ENCODE measurements around the gene PRKAG2. TPM values are rescaled to one million over a fixed set of nuclear protein-coding genes. Genes with fewer than 3 reads are reported as not detected.

PRKAG2 gene
- total and polyA plus RNA-seq, 2 experiments from 2014 or later: 17.0 to 19.5 TPM

- no peaks in the 10 kb centered on the region for H4K20me1 ChIP-seq (ENCODE audit: insufficient read depth)
- in situ Hi-C loops (cut with MboI): no loop called here
- H3K9me3 ChIP-seq (ENCODE audit: low read depth): no peaks in the 10 kb centered on the region
- no peaks in the 10 kb centered on the region for H3K79me2 ChIP-seq (ENCODE audit: insufficient read depth)
- TF ChIP-seq EZH2phosphoT487 (IDR thresholded peaks at IDR 0.05; ENCODE audit: insufficient read depth, low read depth) (no peak), EZH2 (IDR thresholded peaks at IDR 0.05; ENCODE audit: insufficient read depth, poor library complexity, severe bottlenecking) (no peak)
- H3K27ac ChIP-seq: no peak overlapping the region
- H3K27me3 ChIP-seq (replicated peaks; ENCODE audit: insufficient read depth): peaks cover 41% of the 10 kb centered on the region
- no peak overlapping the region for H3K9ac ChIP-seq
- no peaks in the 10 kb centered on the region for H3K4me1 ChIP-seq (ENCODE audit: insufficient read depth)
- no peak overlapping the region for H2AFZ ChIP-seq
- H3F3A ChIP-seq (ENCODE audit: insufficient read depth): no peaks in the 10 kb centered on the region
- 79 to 81% methylated on average over 6 to 9 of the region's 9 CpGs for whole genome bisulfite sequencing, 2 experiments (ENCODE audit: low coverage in 1 of 2, low lambda C conversion rate in 2 of 2, missing lambda C conversion rate in 2 of 2)
- H3K9me2 ChIP-seq (ENCODE audit: insufficient read depth): no peaks in the 10 kb centered on the region
- no peaks in the 10 kb centered on the region for H3K36me3 ChIP-seq (ENCODE audit: low read depth)
- H3K4me3 ChIP-seq: no peak overlapping the region
- H3K4me2 ChIP-seq (ENCODE audit: unreplicated experiment): no peak overlapping the region
- no peak for DNase-seq
Measured at GRCh38 chr7:151893405-151893923, 16.5 kb upstream of the PRKAG2 start.

GRCh38 chr7:151891753-151892152, 14.8 kb upstream of the PRKAG2 start:
- H3K9me3 ChIP-seq (ENCODE audit: low read depth): no peaks in the 10 kb centered on the region
- no peak overlapping the region for H3K4me3 ChIP-seq
- H4K20me1 ChIP-seq (ENCODE audit: insufficient read depth): no peaks in the 10 kb centered on the region
- peaks cover 53% of the 10 kb centered on the region for H3K27me3 ChIP-seq (replicated peaks; ENCODE audit: insufficient read depth)
- H3K9ac ChIP-seq: no peak overlapping the region
- DNase-seq: no peak
- no peaks in the 10 kb centered on the region for H3K36me3 ChIP-seq (ENCODE audit: low read depth)
- H3K9me2 ChIP-seq (ENCODE audit: insufficient read depth): no peaks in the 10 kb centered on the region
- H3K27ac ChIP-seq: no peak overlapping the region
- 56 to 63% methylated on average over 9 of the region's 9 CpGs for WGBS, 2 experiments (ENCODE audit: low coverage in 1 of 2, low lambda C conversion rate in 2 of 2, missing lambda C conversion rate in 2 of 2)
- no peak overlapping the region for H3K4me2 ChIP-seq (ENCODE audit: unreplicated experiment)
- H3K79me2 ChIP-seq (ENCODE audit: insufficient read depth): no peaks in the 10 kb centered on the region
- no peaks in the 10 kb centered on the region for H3K4me1 ChIP-seq (ENCODE audit: insufficient read depth)
- TF ChIP-seq EZH2 (IDR thresholded peaks at IDR 0.05; ENCODE audit: insufficient read depth, poor library complexity, severe bottlenecking) (no peak), EZH2phosphoT487 (IDR thresholded peaks at IDR 0.05; ENCODE audit: insufficient read depth, low read depth) (no peak)
- H3F3A ChIP-seq (ENCODE audit: insufficient read depth): no peaks in the 10 kb centered on the region
- in situ Hi-C loops (cut with MboI): no loop called here
- no peak overlapping the region for H2AFZ ChIP-seq

GRCh38 chr7:151891182-151891581, 14.3 kb upstream of the PRKAG2 start:
- H3F3A ChIP-seq (ENCODE audit: insufficient read depth): no peaks in the 10 kb centered on the region
- in situ Hi-C loops (cut with MboI): no loop called here
- 63 to 71% methylated on average over 7 of the region's 7 CpGs for WGBS, 2 experiments (ENCODE audit: low coverage in 1 of 2, low lambda C conversion rate in 2 of 2, missing lambda C conversion rate in 2 of 2)
- H3K4me2 ChIP-seq (ENCODE audit: unreplicated experiment): no peak overlapping the region
- H3K9me2 ChIP-seq (ENCODE audit: insufficient read depth): no peaks in the 10 kb centered on the region
- H3K36me3 ChIP-seq (ENCODE audit: low read depth): no peaks in the 10 kb centered on the region
- H3K27ac ChIP-seq: no peak overlapping the region
- H3K27me3 ChIP-seq (replicated peaks; ENCODE audit: insufficient read depth): peaks cover 56% of the 10 kb centered on the region
- H3K4me3 ChIP-seq: no peak overlapping the region
- no peaks in the 10 kb centered on the region for H3K9me3 ChIP-seq (ENCODE audit: low read depth)
- TF ChIP-seq EZH2phosphoT487 (IDR thresholded peaks at IDR 0.05; ENCODE audit: insufficient read depth, low read depth): no peak
- TF ChIP-seq EZH2 (IDR thresholded peaks at IDR 0.05; ENCODE audit: insufficient read depth, poor library complexity, severe bottlenecking): no peak
- H3K4me1 ChIP-seq (ENCODE audit: insufficient read depth): no peaks in the 10 kb centered on the region
- DNase-seq: no peak
- no peaks in the 10 kb centered on the region for H4K20me1 ChIP-seq (ENCODE audit: insufficient read depth)
- H3K9ac ChIP-seq: no peak overlapping the region
- H3K79me2 ChIP-seq (ENCODE audit: insufficient read depth): no peaks in the 10 kb centered on the region
- no peak overlapping the region for H2AFZ ChIP-seq

- no peaks in the 10 kb centered on the region for H3F3A ChIP-seq (ENCODE audit: insufficient read depth)
- H3K27me3 ChIP-seq (replicated peaks; ENCODE audit: insufficient read depth): peaks cover 63% of the 10 kb centered on the region
- in situ Hi-C loops (cut with MboI): no loop called here
- H3K36me3 ChIP-seq (ENCODE audit: low read depth): no peaks in the 10 kb centered on the region
- no peak overlapping the region for H3K4me3 ChIP-seq
- 34 to 35% methylated on average over 12 of the region's 12 CpGs for WGBS, 2 experiments (ENCODE audit: low coverage in 1 of 2, low lambda C conversion rate in 2 of 2, missing lambda C conversion rate in 2 of 2)
- H3K27ac ChIP-seq: no peak overlapping the region
- no peaks in the 10 kb centered on the region for H3K9me3 ChIP-seq (ENCODE audit: low read depth)
- no peaks in the 10 kb centered on the region for H4K20me1 ChIP-seq (ENCODE audit: insufficient read depth)
- H3K79me2 ChIP-seq (ENCODE audit: insufficient read depth): no peaks in the 10 kb centered on the region
- no peaks in the 10 kb centered on the region for H3K9me2 ChIP-seq (ENCODE audit: insufficient read depth)
- TF ChIP-seq EZH2 (IDR thresholded peaks at IDR 0.05; ENCODE audit: insufficient read depth, poor library complexity, severe bottlenecking): no peak
- TF ChIP-seq EZH2phosphoT487 (IDR thresholded peaks at IDR 0.05; ENCODE audit: insufficient read depth, low read depth): no peak
- DNase-seq: no peak
- H3K9ac ChIP-seq: no peak overlapping the region
- H2AFZ ChIP-seq: no peak overlapping the region
- no peak overlapping the region for H3K4me2 ChIP-seq (ENCODE audit: unreplicated experiment)
- no peaks in the 10 kb centered on the region for H3K4me1 ChIP-seq (ENCODE audit: insufficient read depth)
Measured at GRCh38 chr7:151890355-151891004, 13.6 kb upstream of the PRKAG2 start.
